Heart left ventricle (tissue), 13 donors: ENCODE measurements around the gene TNRC6B.

Experiments used
- POLR2A ChIP-seq, 2 donors: fragments of 450-650 bp; IDR thresholded peaks; one replicate each; pipeline ENCODE4 v1.6.1; 2017; ENCODE audit warnings: antibody characterized with exemption in 2 of 2, mild to moderate bottlenecking in 2 of 2, moderate library complexity in 2 of 2
- TF ChIP-seq, protein P1 (sequence below), 12 donors: fragments of 200-600 bp; sonication (generic) in 4 of 12; IDR thresholded peaks; one replicate each; pipeline versions ENCODE4 v1.5.0 to v1.8.0; 2018 to 2022; ENCODE audit warnings: antibody characterized with exemption in 12 of 12, mild to moderate bottlenecking in 5 of 12
- donor health status: ischemic (EF 13 %, LVEDD 7.1; RV severe dilation, severe dysfunction).
- donor health status: DM: no; HTN: yes; CAD: no.
- donor health status: DM: no; HTN: no; CAD: no.
- donor health status: ischemic (EF 25% LVEDD 6.9; RV normal size, moderate dysfunction).
- donor health status: ischemic (EF 25% LVEDD 5.7; RV mildly dilated, moderate dysfunction).
- donor health status: ischemic (EF 35%, LVEDD 5.7; RV mildly dilated, moderate dysfunction).
- donor health status: nonischemic (EF 11% LVEDD 7.7; RV severe dilation, severe dysfunction).
- donor health status: DM: yes; HTN: yes; CAD: no.
- donor health status: PGD.
- donor health status: ischemic (EF 29% LVEDD 5.4; RV normal size, mild dysfunction).
- donor health status: nonischemic (EF 23%, LVEDD 6.1; RV moderate dilation, normal function).

GRCh38 chr22:40243891-40244290 lies 66.2 kb downstream of the TNRC6B start:
- TF ChIP-seq, protein P1, sequence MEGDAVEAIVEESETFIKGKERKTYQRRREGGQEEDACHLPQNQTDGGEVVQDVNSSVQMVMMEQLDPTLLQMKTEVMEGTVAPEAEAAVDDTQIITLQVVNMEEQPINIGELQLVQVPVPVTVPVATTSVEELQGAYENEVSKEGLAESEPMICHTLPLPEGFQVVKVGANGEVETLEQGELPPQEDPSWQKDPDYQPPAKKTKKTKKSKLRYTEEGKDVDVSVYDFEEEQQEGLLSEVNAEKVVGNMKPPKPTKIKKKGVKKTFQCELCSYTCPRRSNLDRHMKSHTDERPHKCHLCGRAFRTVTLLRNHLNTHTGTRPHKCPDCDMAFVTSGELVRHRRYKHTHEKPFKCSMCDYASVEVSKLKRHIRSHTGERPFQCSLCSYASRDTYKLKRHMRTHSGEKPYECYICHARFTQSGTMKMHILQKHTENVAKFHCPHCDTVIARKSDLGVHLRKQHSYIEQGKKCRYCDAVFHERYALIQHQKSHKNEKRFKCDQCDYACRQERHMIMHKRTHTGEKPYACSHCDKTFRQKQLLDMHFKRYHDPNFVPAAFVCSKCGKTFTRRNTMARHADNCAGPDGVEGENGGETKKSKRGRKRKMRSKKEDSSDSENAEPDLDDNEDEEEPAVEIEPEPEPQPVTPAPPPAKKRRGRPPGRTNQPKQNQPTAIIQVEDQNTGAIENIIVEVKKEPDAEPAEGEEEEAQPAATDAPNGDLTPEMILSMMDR (IDR thresholded peaks at IDR 0.05) = no peak
- TF ChIP-seq POLR2A (IDR thresholded peaks at IDR 0.05) = no peak
